HG02870 (cell line): ENCODE measurements around the gene SLC27A2.

Source experiments
- ATAC-seq: cut with Tn5 transposase; IDR thresholded peaks from one replicate; pipeline ENCODE4 v1.9.1; 2021; ENCODE audit warnings: mild to moderate bottlenecking, moderate library complexity; ENCODE audit not compliant: unreplicated experiment

Gene SLC27A2

GRCh38 chr15:50236433-50236832, 54.4 kb downstream of the SLC27A2 start:
- ATAC-seq: no peak

DNA sequence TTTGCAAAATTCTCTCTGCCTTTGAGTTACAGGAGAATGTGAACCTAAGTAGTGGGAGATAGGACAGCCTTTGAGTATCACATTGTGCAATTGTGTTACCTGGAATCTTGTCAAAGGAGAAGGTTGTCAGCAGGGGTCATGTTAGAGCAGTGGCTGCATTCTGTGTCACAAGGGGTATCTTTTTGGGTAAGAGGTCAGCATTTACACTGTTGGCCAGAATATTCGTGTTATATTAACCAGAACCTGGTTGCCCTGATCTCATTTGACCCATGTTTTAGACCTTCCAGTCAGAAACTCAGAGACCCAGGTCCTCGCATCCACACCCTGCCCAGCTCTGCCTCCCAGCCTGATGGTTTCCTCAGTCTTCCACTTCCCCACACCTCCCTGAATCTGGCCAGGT, 56.3 kb downstream of the SLC27A2 start:
- no peak for ATAC-seq

- ATAC-seq: no peak
Observed at GRCh38 chr15:50241684-50242450, 59.9 kb downstream of the SLC27A2 start.

DNA sequence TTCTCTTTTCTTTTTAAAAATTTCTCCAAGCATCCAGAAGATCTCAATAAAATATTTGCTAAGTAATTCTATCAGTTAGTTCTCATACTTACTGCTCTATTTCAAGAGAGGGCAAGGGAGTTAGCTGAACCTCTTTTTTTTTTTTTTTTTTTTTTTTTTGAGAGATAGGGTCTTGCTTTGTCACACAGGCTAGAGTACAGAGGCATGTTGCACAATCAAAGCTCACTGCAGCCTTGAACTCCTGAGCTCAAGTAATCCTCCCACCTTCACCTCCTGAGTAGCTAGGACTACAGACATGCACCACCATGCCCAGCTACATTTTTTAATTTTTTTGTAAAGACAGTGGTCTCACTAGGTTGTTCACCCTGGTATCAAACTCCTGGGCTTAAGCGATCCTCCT, 62.2 kb downstream of the SLC27A2 start:
- no peak for ATAC-seq

GRCh38 chr15:50244959-50245624, 63.1 kb downstream of the SLC27A2 start:
- ATAC-seq: no peak

DNA sequence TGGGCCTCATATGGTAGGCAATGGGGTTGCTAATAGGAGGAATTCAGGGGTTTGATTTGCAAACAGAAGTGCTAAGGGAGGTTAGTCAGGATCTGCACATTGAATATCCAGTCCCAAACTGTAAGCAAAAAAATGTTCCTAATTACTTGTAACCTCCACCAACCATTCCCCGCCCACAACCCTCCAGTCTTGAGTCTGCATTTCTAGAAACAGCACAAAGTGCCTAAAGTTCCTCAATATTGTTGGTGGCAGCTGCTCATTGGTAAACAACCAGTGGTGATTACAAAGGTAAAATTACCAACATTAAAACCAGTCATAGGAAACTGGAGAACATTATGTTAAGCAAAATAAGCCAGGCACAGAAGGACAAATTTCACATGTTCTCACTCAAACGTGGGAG, 64.6 kb downstream of the SLC27A2 start:
- no peak for ATAC-seq

GRCh38 chr15:50247819-50248655, 66.0 kb downstream of the SLC27A2 start:
- ATAC-seq: peak; percentile 95

DNA sequence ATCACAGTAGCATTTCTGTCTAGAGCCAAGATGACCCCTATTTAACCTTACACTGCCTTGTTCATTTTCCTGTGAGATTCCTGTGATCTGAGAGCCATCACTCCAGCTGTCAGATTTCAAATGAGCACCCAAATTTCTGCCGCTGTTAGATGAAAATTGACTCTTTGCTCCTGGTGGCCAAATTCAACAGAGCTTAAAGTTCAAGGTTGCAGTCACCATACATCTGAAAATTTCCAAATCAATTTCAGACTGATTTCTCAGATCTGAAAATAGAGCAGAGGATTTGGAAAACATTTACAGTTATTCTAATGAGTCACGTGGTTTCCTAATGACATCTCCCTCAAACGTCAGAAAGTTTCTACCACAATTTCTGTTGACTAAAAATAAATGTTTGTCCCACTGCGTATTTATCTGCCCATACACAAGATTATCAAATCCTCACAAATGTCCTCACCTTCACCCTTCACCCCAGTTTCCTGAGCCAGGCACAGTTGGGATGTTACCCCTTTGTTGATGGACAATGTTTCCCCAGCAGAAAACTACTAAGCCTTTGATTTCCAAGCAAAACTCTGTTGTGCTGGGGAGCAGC, 67.1 kb downstream of the SLC27A2 start:
- no peak for ATAC-seq

DNA sequence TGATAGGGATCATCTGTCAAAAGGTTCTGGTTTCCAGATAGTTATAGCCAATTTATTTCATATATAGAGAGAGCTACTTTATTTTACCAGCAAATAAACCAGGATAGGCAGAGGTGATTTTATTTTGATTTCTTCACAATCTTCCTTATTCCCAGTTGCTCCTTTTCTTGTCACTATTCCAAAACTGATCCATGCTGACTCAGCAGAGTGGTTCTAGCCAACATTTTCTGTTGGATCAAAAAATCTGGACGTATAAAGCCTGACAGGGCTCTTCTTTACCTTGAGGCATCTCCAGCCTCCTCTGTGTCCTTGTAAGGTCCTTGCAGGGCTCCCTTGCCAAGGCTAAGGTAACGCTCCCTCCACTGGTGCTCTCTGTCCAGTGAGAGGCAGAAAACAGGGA, 67.7 kb downstream of the SLC27A2 start:
- no peak for ATAC-seq

DNA sequence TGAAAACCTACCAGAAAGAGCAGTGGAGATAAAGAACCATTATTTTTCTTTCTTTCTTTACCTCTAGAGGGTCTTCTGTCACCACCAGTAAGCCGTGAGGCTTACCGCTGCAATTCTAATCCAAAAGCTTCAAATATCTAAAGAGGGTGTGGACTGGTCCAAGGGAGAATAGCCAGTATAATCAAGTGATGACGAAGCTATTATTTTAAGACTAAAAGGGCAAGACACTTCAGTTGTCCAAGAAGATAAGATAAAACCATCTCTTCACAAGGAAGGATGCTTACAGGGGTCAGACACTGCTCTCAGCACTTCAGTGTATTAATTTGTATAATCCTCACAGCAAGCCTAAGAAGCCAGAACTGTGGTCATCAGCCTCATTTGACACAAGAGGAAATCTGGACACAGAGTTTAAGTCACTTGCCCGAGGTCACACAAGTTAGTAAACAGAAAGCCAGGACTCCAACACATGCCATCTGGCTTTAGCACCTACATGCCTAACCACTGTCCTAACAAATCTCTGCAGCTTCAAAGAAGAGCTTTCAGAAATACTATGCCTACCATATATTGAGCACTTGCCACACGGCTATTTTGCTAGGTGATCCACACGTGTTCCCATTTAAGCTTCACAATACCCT, 68.9 kb downstream of the SLC27A2 start:
- no peak for ATAC-seq

- ATAC-seq: no peak
Observed at GRCh38 chr15:50251638-50252182, 69.7 kb downstream of the SLC27A2 start.

- ATAC-seq: no peak
Observed at GRCh38 chr15:50252556-50252955, 70.6 kb downstream of the SLC27A2 start.

DNA sequence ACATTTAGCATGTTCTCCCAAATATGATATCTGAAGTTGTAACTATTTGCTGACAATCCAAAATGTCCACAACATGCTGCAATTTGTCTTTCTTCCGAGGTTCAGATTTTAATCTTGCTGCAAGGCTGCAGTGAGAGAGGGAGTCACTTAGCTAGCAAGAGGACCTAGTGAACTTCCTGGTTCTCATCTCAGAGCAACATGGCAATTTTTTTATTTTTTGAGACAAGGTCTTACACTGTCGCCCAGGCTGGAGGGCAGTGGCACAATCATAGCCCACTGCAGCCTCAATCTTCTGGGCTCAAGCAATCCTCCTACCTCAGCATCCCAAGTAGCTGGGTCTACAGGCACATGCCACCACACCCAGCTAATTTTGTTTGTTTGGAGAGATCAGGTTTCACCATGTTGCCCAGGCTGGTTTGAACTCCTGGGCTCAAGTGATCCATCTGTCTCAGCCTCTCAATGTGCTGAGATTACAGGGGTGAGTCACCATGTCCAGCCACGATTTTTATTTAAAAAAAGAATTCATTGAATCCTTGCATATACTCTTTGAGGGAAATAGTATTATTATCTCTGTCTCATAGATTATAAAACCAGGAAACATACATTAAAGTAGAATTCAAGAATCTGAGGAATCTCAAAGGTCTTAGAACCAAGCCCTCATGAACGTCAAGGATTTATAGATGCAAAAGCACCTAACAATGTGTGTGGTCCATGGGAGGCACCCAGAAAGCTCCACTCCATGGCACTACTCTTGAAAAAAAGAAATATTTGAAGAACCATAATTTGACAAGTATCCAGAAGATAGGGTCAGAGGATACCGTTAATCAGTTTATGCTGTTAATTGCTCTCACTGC, 74.4 kb downstream of the SLC27A2 start:
- ATAC-seq: no peak

DNA sequence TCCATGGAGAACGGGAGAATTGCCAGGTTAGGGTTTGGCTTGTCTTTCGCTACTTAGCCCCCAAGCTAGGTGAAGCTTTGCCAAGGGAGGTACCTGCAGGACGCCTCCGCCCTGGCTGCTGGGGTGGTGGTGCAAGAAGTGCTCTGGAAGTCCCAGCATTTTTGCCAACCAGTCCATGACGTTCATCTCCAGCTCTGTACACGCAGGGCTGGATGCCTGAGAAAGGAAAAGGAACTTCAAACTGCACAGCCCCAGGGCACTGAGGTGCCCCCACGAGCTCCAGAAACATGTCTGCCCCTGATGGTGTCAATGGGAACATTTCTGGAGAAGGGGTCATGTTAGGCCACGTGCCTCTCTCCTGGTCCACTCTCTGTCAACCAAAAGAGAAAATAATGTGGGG, 75.3 kb downstream of the SLC27A2 start:
- ATAC-seq: no peak

DNA sequence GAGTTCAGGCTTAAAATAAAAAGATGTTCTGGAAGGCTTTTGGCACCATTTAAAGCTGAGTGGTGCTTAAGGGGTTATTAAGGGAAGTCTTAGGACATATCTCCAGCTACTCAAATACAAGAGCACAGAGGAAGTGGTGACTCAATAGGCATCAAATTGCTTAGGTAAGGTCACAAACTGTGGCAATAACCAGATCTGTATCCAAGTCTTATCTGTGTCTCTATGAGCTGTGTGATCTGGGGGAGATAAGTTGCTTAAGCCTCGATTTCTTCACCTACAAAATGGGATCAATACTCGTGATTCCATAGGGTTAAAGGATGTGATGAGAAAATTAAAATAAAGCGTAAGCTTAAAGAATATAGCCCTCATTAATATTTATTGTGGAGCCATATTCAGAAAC, 75.9 kb downstream of the SLC27A2 start:
- ATAC-seq: no peak

GRCh38 chr15:50259276-50259675, 77.3 kb downstream of the SLC27A2 start:
- no peak for ATAC-seq

DNA sequence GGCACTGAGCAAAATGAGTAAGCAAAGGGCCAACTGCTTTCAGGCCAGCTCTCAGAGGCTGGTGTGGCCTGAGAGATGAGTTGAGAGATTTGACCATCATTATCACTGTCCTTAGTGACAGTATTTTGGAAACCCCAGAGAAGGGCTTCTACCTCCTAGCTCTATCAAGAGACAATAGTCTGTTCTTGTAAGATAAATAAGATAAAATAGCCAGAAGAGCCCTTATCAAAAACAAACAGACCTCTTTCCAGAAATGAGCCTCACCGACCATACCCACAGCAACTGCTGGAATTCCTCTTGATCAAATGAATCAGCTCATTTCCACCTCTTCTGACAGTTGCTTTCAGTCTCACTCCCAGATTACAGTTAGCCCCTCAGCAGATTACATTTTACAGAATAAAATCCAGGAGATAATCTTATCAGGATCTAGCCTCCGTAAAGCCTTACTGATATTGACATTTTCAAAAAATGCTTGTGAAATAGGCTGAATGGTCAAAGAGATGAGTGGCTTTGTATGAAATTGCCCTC, 79.0 kb downstream of the SLC27A2 start:
- peak; percentile 65 for ATAC-seq

GRCh38 chr15:50261981-50262380, 80.0 kb downstream of the SLC27A2 start:
- no peak for ATAC-seq

- no peak for ATAC-seq
Observed at GRCh38 chr15:50262533-50262932, 80.5 kb downstream of the SLC27A2 start.
